Left ventricle myocardium inferior (tissue), 1 donor: ENCODE measurements around the gene ALDH3B1. TPM values are rescaled to one million over a fixed set of nuclear protein-coding genes. Genes with fewer than 3 reads are reported as not detected.

Experiments used
- DNase-seq: peaks from one replicate; pipeline ENCODE4 v3.0.0-alpha.2; 2020
- H3K27ac ChIP-seq: fragments of 200-600 bp; replicated peaks from 2 replicates; pipeline ENCODE4 v1.8.0; 2021
- H3K27me3 ChIP-seq: fragments of 200-600 bp; 2 replicates; pipeline ENCODE4 v1.8.0; 2021; ENCODE audit warnings: low read depth
- H3K36me3 ChIP-seq: fragments of 200-600 bp; 2 replicates; pipeline ENCODE4 v1.8.0; 2021
- H3K4me1 ChIP-seq: fragments of 200-600 bp; 2 replicates; pipeline ENCODE4 v1.8.0; 2021
- H3K4me3 ChIP-seq: fragments of 200-600 bp; 2 replicates; pipeline ENCODE4 v1.8.0; 2021; ENCODE audit warnings: mild to moderate bottlenecking, moderate library complexity
- H3K9me3 ChIP-seq: fragments of 200-600 bp; replicated peaks from 2 replicates; pipeline ENCODE4 v1.8.0; 2021
- intact Hi-C: fragments of 100-400 bp; cut with micrococcal nuclease; formaldehyde crosslinking; loops from one replicate; pipeline ENCODE4 v1.11.0; 2022
- total RNA-seq: library from RNA; stranded (reverse); fragmentation: NEBNext Ultra II Directional; extraction: Animal tissue kit (Norgen Biotek cat#: 25700); gene quantifications from one replicate; pipeline ENCODE4 v1.2.1, GENCODE V29; 2021
- TF ChIP-seq, protein P1 (sequence below): fragments of 200-600 bp; IDR thresholded peaks from 2 replicates; pipeline ENCODE4 v1.8.0; 2021; ENCODE audit warnings: antibody characterized with exemption, mild to moderate bottlenecking, borderline replicate concordance
- donor health status: DM: no; HTN: yes; CAD: no; lungs with severe emphysema.

The ALDH3B1 gene
- total RNA-seq, 1 donor from 2014 or later, result 3.7 TPM

DNA sequence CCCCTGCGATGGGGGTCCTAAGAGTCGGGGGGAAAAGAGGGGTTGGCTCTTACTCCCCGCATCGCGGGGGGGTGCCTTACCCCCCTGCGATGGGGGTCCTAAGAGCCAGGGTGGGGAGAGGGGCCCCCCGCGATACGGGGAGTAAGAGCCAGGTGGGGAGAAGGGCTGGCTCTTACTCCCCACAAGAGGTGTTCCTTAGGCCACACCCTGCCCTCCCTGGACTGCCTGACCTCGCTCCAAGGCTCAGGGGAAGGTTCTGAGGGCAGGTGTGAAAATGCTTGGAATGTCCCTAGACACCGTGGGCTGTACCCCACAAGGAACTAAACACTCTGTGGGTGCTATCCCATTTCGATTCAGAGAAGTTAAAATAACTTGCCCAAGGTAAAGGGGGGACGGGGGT, 14.1 kb upstream of the ALDH3B1 start:
- Histone ChIP-seq H3K4me3 (no peak overlapping the region), H3K4me1 (peaks cover 8% of the 10 kb centered on the region), H3K27me3 (peaks cover 20% of the 10 kb centered on the region), H3K27ac (no peak overlapping the region), H3K9me3 (no peaks in the 10 kb centered on the region), H3K36me3 (no peaks in the 10 kb centered on the region)
- intact Hi-C loops, result no loop called here
- DNase-seq, result no peak
- TF ChIP-seq, protein P1, sequence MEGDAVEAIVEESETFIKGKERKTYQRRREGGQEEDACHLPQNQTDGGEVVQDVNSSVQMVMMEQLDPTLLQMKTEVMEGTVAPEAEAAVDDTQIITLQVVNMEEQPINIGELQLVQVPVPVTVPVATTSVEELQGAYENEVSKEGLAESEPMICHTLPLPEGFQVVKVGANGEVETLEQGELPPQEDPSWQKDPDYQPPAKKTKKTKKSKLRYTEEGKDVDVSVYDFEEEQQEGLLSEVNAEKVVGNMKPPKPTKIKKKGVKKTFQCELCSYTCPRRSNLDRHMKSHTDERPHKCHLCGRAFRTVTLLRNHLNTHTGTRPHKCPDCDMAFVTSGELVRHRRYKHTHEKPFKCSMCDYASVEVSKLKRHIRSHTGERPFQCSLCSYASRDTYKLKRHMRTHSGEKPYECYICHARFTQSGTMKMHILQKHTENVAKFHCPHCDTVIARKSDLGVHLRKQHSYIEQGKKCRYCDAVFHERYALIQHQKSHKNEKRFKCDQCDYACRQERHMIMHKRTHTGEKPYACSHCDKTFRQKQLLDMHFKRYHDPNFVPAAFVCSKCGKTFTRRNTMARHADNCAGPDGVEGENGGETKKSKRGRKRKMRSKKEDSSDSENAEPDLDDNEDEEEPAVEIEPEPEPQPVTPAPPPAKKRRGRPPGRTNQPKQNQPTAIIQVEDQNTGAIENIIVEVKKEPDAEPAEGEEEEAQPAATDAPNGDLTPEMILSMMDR, result no peak

DNA sequence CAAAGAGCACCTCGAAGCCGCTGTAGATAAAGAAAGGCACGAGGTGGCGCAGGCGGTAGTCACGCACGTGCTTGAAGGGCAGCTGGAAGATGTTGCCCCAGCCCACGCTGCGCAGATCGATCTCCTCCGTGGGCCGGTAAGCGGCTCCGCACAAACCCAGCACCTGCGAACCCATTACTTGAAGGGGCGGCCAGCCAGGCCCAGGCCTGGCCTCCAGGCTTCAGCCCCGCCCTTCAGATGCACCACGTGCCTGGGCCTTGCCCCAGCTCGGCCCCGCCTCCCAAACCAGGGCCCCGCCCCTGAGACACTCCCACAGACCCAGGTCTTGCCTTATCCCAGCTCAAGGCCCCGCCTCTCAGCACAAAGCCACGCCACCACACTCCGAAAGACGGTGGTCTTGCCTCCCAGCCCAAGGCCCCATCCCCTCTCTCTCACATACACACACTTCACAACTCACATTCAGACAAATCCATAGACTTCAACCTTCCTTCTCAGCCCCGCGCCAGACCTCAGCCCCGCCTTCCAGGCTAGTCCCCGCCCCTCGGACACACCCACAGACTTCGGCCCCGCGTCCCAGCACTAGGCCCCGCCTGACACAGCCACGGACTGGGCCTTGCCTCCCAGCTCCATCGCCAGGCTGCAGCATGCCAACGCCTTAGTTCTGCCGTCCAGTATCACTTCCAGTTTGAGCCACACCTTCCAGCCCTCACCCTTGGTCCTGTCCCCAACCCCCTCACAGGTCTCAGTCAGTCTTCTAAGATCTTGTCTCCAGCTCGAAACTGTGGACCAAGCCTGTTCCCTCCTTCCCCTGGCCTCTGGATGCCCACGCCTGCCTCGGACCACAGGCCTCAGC, 13.3 kb upstream of the ALDH3B1 start:
- TF ChIP-seq, protein P1, result no peak
- Histone ChIP-seq H3K4me3 (no peak overlapping the region), H3K27me3 (peaks cover 12% of the 10 kb centered on the region), H3K36me3 (no peaks in the 10 kb centered on the region), H3K9me3 (no peaks in the 10 kb centered on the region), H3K4me1 (peaks cover under 1% of the 10 kb centered on the region), H3K27ac (no peak overlapping the region)
- intact Hi-C loops, result no loop called here
- peak; percentile 58 for DNase-seq

DNA sequence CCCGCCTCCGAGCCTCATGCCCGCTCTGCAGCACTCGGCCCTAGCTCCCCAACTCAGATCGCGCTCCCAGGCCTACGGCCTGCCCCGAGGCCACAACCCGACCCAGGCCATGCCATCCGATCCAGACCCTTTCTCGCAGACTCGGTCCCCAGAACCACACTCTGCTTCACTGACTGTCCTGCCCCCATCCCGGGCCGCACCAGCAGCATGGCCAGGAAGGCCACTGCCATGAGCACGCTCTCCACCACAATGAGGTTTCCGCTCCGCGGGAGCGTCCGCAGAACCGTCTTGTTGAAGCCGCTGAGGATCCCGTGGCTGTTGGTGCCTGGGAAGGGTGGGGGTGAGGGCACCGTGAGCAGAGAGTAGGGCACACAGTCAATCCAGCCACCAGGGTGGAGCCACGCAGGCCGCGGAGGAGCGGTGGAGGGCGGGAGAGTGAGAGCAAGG, 12.6 kb upstream of the ALDH3B1 start:
- H3K4me3 ChIP-seq, result no peak overlapping the region
- H3K27me3 ChIP-seq, result peaks cover 11% of the 10 kb centered on the region
- intact Hi-C loops, result no loop called here
- H3K27ac ChIP-seq, result no peak overlapping the region
- no peaks in the 10 kb centered on the region for H3K4me1 ChIP-seq
- TF ChIP-seq, protein P1, result no peak
- H3K9me3 ChIP-seq, result no peaks in the 10 kb centered on the region
- H3K36me3 ChIP-seq, result no peaks in the 10 kb centered on the region
- no peak for DNase-seq

DNA sequence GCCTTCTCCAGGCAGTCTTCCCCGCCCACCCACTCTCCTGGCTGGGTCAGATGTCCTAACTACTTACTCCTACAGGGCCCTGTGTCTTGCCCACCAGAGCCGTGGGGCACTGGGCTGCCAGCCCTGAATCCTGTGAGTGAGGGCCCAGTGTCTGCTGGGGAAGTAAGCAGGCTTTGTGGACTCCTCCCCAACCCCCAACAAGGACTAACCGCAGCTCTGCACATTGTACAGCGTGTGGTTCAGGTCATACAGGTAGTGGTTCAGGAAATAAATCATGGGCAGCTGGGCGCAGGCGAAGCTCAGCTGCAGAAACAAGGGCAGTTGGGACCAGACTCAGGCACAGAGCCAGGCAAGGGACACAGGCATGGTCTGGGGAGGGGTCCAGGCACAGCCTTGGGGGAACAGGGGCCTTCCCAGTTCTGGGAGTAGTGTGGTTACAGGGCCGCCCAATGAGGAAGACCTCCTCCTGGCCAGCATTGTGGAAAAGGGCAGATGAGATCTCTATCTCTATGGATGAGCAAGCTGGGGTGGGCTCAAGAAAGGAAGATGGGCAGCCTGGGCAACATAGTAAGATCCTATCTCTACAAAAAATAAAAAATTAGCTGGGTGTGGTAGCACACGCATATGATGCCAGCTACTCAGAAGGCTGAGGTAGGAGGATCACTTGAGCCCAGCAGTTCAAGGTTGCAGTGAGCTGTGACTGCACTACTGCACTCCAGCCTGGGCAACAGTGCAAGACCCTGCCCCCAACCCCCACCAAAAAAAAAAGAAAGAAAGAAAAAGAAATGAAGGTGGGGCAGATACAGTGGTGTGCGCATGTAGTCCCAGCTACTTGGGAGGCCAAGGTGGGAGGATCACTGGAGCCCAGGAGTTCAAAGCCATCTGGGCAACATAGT, 11.7 kb upstream of the ALDH3B1 start:
- intact Hi-C loops, result no loop called here
- Histone ChIP-seq H3K9me3 (no peaks in the 10 kb centered on the region), H3K4me1 (peaks cover 5% of the 10 kb centered on the region), H3K27ac (no peak overlapping the region), H3K27me3 (peaks cover 3% of the 10 kb centered on the region), H3K36me3 (no peaks in the 10 kb centered on the region), H3K4me3 (no peak overlapping the region)
- DNase-seq, result no peak
- TF ChIP-seq, protein P1, result no peak

DNA sequence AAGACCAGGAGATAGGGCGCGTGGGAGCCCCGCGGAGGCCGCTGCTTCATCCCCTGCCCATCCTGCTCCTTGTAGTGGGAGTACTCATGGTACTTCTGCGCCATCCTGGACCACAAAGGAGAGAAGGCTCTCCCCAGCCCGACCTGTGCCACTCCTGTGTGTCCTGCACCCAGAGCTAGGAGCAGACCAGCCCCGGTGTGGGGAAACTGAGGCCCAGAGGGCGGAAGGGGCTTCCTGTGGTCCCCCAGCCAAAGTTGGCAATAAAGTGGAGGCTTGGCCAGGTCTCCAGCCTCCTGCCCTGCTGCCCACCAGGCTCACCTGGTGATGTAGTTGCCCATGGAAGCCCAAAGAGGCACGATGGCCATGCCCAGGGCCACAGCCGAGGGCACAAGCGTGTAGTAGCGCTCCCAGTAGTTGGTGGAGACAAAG, 10.9 kb upstream of the ALDH3B1 start:
- TF ChIP-seq, protein P1, result no peak
- Histone ChIP-seq H3K27ac (no peak overlapping the region), H3K27me3 (no peaks in the 10 kb centered on the region), H3K4me1 (peaks cover 13% of the 10 kb centered on the region), H3K36me3 (no peaks in the 10 kb centered on the region), H3K9me3 (no peaks in the 10 kb centered on the region), H3K4me3 (no peak overlapping the region)
- DNase-seq, result no peak
- intact Hi-C loops, result no loop called here
